Measurements from ENCODE around the gene ADGRL1.
"Not testable (repeated sequence)": the region's sequence is repeated elsewhere in the genome, so short reads cannot be mapped to it uniquely, and the experiment has no call there.

Gene ADGRL1

GRCh38 chr19:14205452-14206287 lies at the start of gene ADGRL1:
Gene ADGRL1, minus strand, starts transcription at chr19:14206169. Its CDS starts 22,567 bp downstream, at chr19:14183602.
- DNase-seq: peak in 15 of 51 donors; percentile 11 to 43 (median 30)

- not testable (repeated sequence) for DNase-seq
These were observed 49.3 kb upstream of the ADGRL1 start for GRCh38 chr19:14255316-14255715.

- peak in 14 of 51 donors; percentile 2 to 24 (median 8) for DNase-seq
These were observed 48.0 kb upstream of the ADGRL1 start for GRCh38 chr19:14253822-14254599.

GRCh38 chr19:14252136-14252535 lies 46.2 kb upstream of the ADGRL1 start:
- DNase-seq: not testable (repeated sequence)

- no peak for DNase-seq
These were observed 44.9 kb upstream of the ADGRL1 start for GRCh38 chr19:14250870-14251269.

GRCh38 chr19:14250315-14250714 lies 44.3 kb upstream of the ADGRL1 start:
- not testable (repeated sequence) for DNase-seq

- DNase-seq: not testable (repeated sequence)
These were observed 43.9 kb upstream of the ADGRL1 start for GRCh38 chr19:14249891-14250290.

- peak in 43 of 51 donors; percentile 5 to 71 (median 42) for DNase-seq
These were observed 43.2 kb upstream of the ADGRL1 start for GRCh38 chr19:14249012-14249754.

GRCh38 chr19:14248578-14249011 lies 42.6 kb upstream of the ADGRL1 start:
- peak in 46 of 51 donors; percentile 4 to 73 (median 50) for DNase-seq

- peak in 26 of 51 donors; percentile 1 to 56 (median 25) for DNase-seq
These were observed 41.8 kb upstream of the ADGRL1 start for GRCh38 chr19:14247548-14248471.

- DNase-seq: not testable (repeated sequence)
These were observed 41.2 kb upstream of the ADGRL1 start for GRCh38 chr19:14247205-14247547.

- not testable (repeated sequence) for DNase-seq
These were observed 38.4 kb upstream of the ADGRL1 start for GRCh38 chr19:14244393-14244792.

- not testable (repeated sequence) for DNase-seq
These were observed 37.7 kb upstream of the ADGRL1 start for GRCh38 chr19:14243718-14244117.

GRCh38 chr19:14237014-14237941 lies 31.3 kb upstream of the ADGRL1 start:
- no peak for DNase-seq

- DNase-seq: not testable (repeated sequence)
These were observed 27.0 kb upstream of the ADGRL1 start for GRCh38 chr19:14232945-14233344.

- DNase-seq: not testable (repeated sequence)
These were observed 22.6 kb upstream of the ADGRL1 start for GRCh38 chr19:14228446-14229071.

- DNase-seq: not testable (repeated sequence)
These were observed 20.5 kb upstream of the ADGRL1 start for GRCh38 chr19:14226498-14226897.

- DNase-seq: no peak
These were observed 16.9 kb upstream of the ADGRL1 start for GRCh38 chr19:14222886-14223285.

GRCh38 chr19:14221345-14221744 lies 15.4 kb upstream of the ADGRL1 start:
- not testable (repeated sequence) for DNase-seq
